GM21526 (cell line): Measurements from ENCODE around the gene GZF1.
"Not testable (repeated sequence)": the region's sequence is repeated elsewhere in the genome, so short reads cannot be mapped to it uniquely, and the experiment has no call there.

ENCODE experiments used
- ATAC-seq: cut with Tn5 transposase; IDR thresholded peaks from one replicate; pipeline ENCODE4 v1.9.1; 2021; ENCODE audit warnings: moderate library complexity; ENCODE audit not compliant: unreplicated experiment, low FRiP score

Gene GZF1

DNA sequence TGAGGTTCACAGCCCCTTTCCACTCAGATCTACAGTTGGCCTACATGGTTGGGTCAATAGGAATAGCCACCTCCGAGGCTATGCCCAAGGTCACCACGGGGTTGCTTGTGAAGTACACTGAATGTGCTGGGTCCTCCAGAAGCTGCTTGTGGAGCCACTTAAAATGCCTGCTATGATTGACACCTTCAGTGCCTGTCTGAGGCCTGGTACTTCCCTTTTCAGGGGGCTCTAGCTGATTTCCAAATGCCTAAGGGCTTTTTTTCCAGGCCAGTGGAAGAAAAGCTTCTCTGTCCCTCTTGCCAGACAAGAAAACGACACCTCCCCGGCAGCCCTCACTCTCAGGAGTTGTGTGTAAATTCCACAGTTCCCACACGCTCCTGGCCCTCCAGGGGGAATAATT lies 17.6 kb upstream of the GZF1 start:
- no peak for ATAC-seq

DNA sequence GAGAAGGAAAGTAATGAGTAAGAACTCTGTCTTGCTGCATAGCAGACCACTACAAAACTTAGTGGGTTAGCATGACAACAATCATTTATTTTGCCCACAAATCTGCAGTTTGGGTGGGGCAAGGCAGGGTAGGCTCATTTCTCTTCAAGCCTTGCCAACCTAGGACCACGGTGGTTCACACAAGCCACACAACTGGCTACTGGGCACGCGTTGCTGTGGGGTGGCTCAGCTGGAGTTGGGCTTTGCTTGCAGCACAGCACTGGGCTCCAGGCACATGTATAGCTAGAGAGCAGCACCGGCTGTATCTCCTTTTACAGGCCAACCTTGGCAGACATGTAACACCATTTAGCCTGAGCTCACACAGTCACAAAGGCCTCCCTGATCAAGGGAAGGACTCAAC lies 16.0 kb upstream of the GZF1 start:
- ATAC-seq = no peak

DNA sequence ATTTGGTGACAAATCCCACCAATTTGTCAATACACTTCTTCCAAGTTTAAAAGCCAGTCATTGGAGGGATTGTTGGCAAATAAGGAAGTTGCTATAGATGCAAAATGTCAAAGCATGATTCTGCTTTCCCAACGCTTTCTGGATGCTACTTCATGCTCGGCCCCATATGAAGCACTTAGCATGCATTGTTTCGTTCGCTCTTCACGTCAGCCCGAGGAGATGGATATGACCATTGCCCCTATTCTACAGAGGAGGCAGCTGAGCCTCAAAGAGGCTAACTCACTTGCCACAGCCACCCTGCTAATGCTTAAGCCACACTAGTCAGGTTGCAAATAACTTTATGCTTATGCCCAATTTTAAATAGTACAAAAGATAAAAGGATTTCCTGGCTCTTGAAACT lies 14.2 kb upstream of the GZF1 start:
- ATAC-seq = no peak

- not testable (repeated sequence) for ATAC-seq
Observed at GRCh38 chr20:23348510-23348909, 13.5 kb upstream of the GZF1 start.

DNA sequence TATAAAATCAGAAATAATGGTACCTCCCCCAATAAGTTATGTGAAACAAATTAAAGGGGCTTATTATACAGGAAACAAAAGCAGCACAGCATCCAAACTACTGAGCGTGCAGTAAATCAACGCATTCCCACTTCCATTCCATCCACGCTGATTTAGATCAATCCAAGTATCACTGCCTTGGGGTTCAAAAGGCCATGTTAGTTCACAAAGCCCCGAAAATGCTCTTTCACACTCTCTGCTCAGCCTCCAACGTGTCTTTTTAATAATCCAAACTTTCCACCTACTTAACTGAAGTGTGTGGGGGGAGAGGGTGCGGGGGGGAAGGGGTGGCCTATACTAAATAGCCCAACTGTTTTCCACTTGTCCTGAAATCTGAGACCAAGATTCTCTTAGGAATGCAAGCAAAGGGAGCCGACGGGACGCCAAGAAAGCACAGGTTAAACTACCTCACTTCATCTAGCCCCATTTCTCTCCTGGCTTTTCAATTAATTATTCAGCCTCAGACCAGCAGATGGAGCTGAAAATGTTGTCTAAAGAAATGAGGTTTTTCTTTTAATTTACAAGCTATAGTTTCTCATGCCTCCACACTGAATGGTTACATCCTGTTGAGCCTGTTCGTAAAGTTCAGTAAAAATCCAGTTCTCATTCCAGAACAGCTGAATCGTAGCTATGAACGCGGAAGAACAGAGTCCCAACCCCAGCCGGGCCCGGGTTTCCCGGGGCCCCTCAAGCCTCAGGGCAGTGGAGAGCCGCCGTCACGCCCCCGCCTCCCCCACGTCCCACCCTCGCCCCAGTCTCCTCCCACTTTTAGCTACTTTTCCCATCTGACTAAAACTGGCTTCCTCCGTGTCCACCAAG lies 12.4 kb upstream of the GZF1 start:
- peak; percentile 31 for ATAC-seq

- ATAC-seq = peak; percentile 82
Observed at GRCh38 chr20:23350196-23350903, 11.6 kb upstream of the GZF1 start, which contains the start of gene NXT1. TSS of gene NXT1 (plus strand) at chr20:23350791. CDS start at chr20:23354042, 3,251 bp downstream.

DNA sequence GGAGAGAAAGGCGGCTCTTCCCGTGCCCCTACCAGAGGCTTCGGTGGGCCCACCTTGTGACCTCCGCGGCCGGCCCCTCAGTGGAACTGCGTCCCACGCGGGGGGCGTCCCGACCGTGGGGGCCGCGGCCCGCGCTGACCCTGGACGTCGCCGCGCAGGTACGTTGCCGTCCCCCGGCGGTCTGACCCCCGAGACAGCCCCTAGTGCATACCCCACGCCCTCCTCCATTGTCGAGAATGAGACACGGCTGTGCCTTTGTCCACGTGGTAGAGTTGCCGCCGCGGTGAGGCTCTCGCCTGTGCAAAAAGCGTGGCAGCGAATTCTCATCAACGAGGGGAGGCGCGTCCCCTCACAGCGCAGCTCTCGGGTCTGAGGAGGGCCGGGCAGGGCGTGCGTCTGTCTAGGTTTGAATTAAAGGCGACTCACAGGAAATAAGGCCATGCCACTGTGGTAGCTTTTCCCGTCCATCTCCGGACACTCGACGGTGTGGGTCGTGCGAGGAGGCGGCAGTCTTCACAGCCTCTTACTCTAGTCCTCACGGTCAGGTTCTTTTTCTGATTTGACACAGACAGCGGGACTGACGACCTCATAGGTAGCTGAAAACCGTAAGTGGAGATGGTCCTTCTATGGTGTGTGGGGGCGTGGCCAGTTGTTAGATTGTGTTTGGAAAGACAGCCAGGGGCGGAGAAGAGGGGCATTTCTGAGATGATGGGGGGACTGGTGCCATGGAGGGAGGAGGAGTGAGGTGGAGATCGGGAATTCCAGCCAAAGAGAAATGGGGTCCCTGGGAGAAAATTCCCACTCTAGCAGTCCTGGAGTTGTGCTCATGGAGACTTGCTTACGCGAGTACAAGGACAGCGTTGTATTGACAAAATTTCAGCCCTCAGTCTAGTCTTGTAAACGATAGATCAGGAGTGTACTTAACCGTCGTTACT lies 10.8 kb upstream of the GZF1 start:
- peak; percentile 20 for ATAC-seq

DNA sequence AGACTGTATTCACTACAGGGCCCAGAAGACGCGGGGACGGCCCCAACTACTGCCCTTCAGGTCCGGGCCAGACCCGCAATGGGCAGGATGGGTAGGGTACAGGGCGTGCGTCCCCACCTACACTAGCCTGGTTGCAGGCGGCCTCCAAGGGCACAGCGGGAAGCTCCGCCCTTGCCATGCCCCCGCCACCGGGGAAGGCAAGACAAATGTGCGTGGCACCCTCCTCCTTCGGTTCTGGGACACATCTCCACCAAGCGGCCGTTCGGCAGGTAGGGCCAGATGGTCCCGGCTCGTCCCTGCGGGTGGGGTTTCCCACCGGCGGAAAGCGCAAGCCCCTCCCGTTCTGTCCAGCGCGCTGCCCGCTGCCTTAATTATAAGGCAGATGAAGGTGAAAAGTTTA lies 5.8 kb upstream of the GZF1 start:
- ATAC-seq = no peak

- peak; percentile 74 for ATAC-seq
Observed at GRCh38 chr20:23357767-23358562, 4.0 kb upstream of the GZF1 start.

DNA sequence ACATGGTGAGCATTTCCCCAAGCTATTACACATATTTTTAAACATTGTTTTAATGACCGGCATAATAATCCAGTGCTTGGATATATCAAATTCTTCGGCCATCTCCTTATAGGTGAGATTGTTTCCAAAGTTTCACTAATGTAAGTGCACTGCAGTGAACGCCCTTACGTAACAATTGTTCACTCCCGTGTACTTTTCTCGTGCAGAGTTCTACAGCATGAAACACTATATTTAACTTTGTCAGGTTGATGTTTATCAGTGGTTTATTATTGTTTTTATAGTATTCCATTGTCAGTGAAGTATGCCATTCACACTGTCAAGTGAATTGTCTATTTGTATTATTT lies 3.4 kb upstream of the GZF1 start:
- ATAC-seq = no peak

DNA sequence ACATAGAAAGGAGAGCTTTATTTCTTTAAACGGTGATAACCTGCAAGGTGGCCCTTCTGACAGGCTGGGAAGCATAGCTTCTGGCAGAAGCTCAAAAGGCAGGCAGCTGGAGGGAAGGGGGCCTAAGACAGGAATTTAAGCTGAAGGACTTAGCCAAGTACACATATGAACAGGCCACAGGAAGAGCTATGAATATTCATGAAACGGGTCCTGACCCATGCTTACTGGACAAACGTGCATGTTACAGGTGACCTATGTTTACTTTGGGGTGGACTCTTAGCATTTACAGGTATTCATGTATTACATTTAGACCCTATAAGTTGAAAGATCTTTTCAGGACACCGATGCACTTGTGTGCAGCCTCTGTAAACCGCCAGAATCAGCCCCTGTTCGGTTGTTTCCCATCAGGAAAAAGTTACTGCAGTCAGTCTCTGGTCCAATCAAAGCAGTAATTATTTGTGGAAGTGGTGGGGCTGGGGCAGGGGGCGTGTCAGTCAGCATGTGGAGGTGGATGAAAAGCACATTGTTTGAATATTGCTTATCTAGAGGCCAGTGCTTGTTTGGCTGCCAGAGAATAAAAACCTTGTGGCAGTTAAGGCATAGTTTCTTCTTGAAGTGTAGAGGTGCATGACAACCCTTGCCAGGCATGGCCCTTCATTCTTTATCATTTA lies 2.9 kb upstream of the GZF1 start:
- ATAC-seq = no peak

GRCh38 chr20:23360531-23360930 lies 1.5 kb upstream of the GZF1 start:
- ATAC-seq = no peak

- ATAC-seq = no peak
Observed at GRCh38 chr20:23361119-23361475, 885 bp upstream of the GZF1 start.

DNA sequence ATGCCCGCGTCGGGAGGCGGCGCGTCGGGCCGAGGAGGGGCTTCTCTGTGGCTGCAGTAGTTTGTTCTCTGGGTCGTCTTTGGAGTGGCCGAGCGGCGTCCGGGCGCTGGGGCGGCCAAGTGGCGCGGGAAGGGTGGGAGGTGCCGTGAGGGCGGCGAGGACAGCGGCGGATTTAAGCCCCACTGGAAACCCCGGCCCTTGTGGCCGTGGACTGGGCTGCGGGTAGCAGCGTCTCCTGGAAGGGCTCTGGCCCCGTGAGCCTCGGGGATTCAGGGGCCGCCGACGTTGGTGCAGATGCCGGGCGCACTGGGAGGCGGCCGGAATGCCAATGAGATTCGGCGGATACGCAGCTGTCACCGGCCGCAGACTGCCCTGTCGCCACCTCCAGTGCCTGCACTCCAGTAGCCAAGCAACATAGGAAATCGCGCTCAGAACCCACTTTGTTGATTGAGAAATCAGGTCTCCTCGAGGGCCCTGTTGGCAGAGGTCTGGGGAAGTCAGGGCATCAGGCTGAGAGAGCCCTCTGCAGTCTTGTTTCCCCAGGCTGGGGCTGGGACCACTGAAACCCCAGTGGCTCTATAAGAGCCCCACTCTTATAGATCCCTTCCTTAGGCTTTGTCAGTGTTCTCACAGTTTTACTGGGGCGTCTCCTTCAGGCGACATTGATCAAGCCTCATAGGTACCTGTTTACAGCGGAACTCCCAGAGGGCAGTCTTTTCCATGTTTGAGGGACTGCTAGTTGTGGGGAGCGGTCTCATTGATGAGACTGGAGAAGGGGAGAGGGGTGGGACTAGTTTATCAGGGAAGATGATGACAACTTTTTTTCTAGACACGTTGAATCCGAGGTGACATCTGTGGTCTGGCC lies 642 bp downstream of the GZF1 start:
- ATAC-seq = peak; percentile 0

GRCh38 chr20:23363257-23363649 lies 1.3 kb downstream of the GZF1 start:
- ATAC-seq = no peak

DNA sequence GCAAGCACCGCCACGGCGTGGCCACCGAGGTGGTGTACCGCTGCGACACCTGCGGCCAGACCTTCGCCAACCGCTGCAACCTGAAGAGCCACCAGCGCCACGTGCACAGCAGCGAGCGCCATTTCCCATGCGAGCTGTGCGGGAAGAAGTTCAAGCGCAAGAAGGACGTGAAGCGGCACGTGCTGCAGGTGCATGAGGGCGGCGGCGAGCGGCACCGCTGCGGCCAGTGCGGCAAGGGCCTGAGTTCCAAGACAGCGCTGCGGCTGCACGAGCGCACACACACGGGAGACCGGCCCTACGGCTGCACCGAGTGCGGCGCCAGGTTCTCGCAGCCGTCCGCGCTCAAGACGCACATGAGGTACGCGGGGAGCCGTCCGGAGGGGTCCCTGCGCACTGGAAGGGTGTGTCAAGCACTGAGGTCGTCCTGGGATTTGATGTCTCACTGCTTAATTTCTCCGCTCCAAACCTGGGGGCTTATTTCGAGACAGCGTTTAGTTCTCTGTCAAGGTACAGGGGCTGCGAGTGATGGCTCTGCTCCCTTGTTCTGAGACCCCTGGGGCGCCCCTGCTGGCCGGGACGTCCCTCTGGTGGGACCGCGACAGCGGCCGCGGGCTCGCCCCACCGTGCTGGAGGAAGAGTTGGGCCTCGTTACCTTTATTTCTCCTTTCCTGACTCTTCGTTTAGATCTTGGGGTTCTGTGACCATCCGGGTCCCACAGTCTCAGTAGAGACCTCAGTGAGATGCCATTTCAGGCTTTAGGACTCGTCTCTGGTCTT lies 3.6 kb downstream of the GZF1 start:
- ATAC-seq = no peak

DNA sequence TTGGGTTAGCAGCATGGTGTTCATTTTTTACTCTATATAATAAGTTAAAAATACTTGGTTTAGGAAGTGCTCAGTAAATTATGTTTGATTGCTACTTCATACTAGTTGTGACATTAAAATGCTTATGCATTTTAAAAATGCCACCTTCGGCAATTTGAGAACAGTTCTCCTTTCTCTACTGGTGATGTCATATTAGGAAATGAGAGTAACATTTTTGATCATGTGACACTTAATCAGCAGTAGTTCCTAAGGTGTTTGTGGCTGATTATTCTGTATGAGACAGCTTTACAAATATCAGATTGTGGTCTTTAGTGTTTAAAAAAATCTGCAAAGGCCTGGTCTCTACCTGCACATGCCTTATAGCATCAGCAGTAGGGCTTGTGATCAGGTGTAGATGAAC lies 4.4 kb downstream of the GZF1 start:
- ATAC-seq = no peak

DNA sequence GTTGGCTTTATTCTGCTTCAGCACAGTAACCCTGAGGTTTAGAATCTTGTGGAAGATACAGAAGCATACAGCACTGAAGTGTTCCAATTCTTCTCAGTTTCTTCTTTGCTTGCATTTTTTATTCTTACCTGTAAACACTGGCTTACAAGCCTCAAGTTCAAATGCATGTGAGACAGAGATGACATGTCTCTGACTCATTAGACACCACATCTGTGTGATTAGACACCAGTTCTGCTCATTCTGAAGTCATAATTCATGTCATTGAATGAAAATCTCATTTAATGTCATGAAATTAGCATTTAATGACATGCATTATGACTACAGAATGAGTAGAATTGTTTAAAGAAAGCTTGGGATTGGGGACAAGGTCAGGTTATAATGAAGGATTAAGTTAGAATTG lies 5.8 kb downstream of the GZF1 start:
- no peak for ATAC-seq
